Fibroblast of upper back skin (primary cell): ENCODE results near the gene PFKFB2.

ENCODE experiments used
- DNase-seq: peaks from one replicate; pipeline ENCODE4 v3.0.0-alpha.2; 2013

The PFKFB2 gene

GRCh38 chr1:207052911-207053769 is at the start of gene PFKFB2:
PFKFB2 (plus strand) TSS chr1:207053275; CDS start chr1:207054718, 1,443 bp downstream.
- peak; percentile 93 for DNase-seq

GRCh38 chr1:207004931-207005830 is 47.9 kb upstream of the PFKFB2 start:
- peak; percentile 78 for DNase-seq

- no peak for DNase-seq
Observed at GRCh38 chr1:207006083-207006482, 47.0 kb upstream of the PFKFB2 start.

GRCh38 chr1:207006914-207007313 is 46.2 kb upstream of the PFKFB2 start:
- DNase-seq = no peak

- peak; percentile 98 for DNase-seq
Observed at GRCh38 chr1:207007352-207008033, 45.6 kb upstream of the PFKFB2 start.

GRCh38 chr1:207009182-207009850 is 43.8 kb upstream of the PFKFB2 start:
- no peak for DNase-seq

GRCh38 chr1:207009945-207010344 is 43.1 kb upstream of the PFKFB2 start:
- DNase-seq = no peak

- no peak for DNase-seq
Observed at GRCh38 chr1:207010726-207011125, 42.3 kb upstream of the PFKFB2 start.

- no peak for DNase-seq
Observed at GRCh38 chr1:207013321-207014085, 39.6 kb upstream of the PFKFB2 start.

- no peak for DNase-seq
Observed at GRCh38 chr1:207014728-207015127, 38.3 kb upstream of the PFKFB2 start.

- no peak for DNase-seq
Observed at GRCh38 chr1:207015791-207016190, 37.3 kb upstream of the PFKFB2 start.

GRCh38 chr1:207017615-207018559 is 35.2 kb upstream of the PFKFB2 start:
- no peak for DNase-seq

GRCh38 chr1:207018707-207019106 is 34.4 kb upstream of the PFKFB2 start:
- no peak for DNase-seq

GRCh38 chr1:207019161-207019560 is 33.9 kb upstream of the PFKFB2 start:
- DNase-seq = no peak

GRCh38 chr1:207019661-207020060 is 33.4 kb upstream of the PFKFB2 start:
- no peak for DNase-seq

GRCh38 chr1:207020065-207020708 is 32.9 kb upstream of the PFKFB2 start:
- DNase-seq = no peak

GRCh38 chr1:207020709-207021107 is 32.4 kb upstream of the PFKFB2 start:
- DNase-seq = no peak

GRCh38 chr1:207021139-207021861 is 31.8 kb upstream of the PFKFB2 start:
- DNase-seq = peak; percentile 60

GRCh38 chr1:207021876-207022596 is 31.0 kb upstream of the PFKFB2 start:
- no peak for DNase-seq
